CD4-positive, alpha-beta T cell (primary cell): ENCODE data around the gene PPP4R2. TPM values are rescaled to one million over a fixed set of nuclear protein-coding genes. Genes with fewer than 3 reads are reported as not detected.

Experiments used
- ATAC-seq: fragments of 200-7000 bp; cut with Tn5 transposase; one replicate; pipeline ENCODE4 v1.10.0; 2022; ENCODE audit warnings: mild to moderate bottlenecking; ENCODE audit not compliant: poor library complexity
- CTCF ChIA-PET: fragments of 350-600 bp; sonication (Branson Sonifier 250); formaldehyde crosslinking; loops from one replicate; lab custom pipeline; 2021; ENCODE audit warnings: antibody characterized with exemption, inconsistent platforms; lab: Charles Lee
- POLR2A ChIA-PET: fragments of 350-600 bp; sonication (Branson Sonifier 250); formaldehyde crosslinking; loops from one replicate; lab custom pipeline; 2021; ENCODE audit warnings: antibody characterized with exemption, inconsistent platforms; lab: Charles Lee
- DNase-seq, 14 experiments: peaks; one replicate each; pipeline ENCODE4 v3.0.0-alpha.2; 2013 to 2020; ENCODE audit warnings: mixed read lengths in 2 of 14
- H3K27ac ChIP-seq, 2 donors: one replicate each; pipeline versions ENCODE4 v1.5.1 to v1.7.0; 2013; ENCODE audit warnings: low read length in 2 of 2, low read depth in 1 of 2, mild to moderate bottlenecking in 1 of 2
- H3K27me3 ChIP-seq, 2 experiments: 1 replicate in 1 of 2; 2 replicates in 1 of 2; pipeline versions ENCODE4 v1.6.1 to v1.7.0; 2013; ENCODE audit warnings: low read length in 2 of 2, control low read depth in 1 of 2, mild to moderate bottlenecking in 1 of 2, moderate library complexity in 1 of 2; ENCODE audit not compliant: insufficient read depth in 2 of 2, control insufficient read depth in 1 of 2
- H3K36me3 ChIP-seq: one replicate; pipeline ENCODE4 v1.6.1; 2013; ENCODE audit warnings: low read length, control low read depth; ENCODE audit not compliant: insufficient read depth
- H3K4me1 ChIP-seq: one replicate; pipeline ENCODE4 v1.6.1; 2013; ENCODE audit warnings: low read length, control low read depth; ENCODE audit not compliant: insufficient read depth
- H3K4me3 ChIP-seq: one replicate; pipeline ENCODE4 v1.5.1; 2013; ENCODE audit warnings: mild to moderate bottlenecking, low read length, moderate library complexity
- H3K9me3 ChIP-seq, 2 experiments: 1 replicate in 1 of 2; 2 replicates in 1 of 2; pipeline versions ENCODE4 v1.6.1 to v1.7.0; 2013; ENCODE audit warnings: low read length in 2 of 2, mild to moderate bottlenecking in 2 of 2, control low read depth in 1 of 2, moderate library complexity in 1 of 2; ENCODE audit not compliant: control insufficient read depth in 1 of 2, insufficient read depth in 1 of 2
- H3K27ac Mint-ChIP-seq: one replicate; pipeline ENCODE4 v1.8.0; 2020; ENCODE audit warnings: mixed read lengths
- H3K27me3 Mint-ChIP-seq: one replicate; pipeline ENCODE4 v1.8.0; 2021; ENCODE audit warnings: mixed read lengths
- H3K36me3 Mint-ChIP-seq: one replicate; pipeline ENCODE4 v1.8.0; 2021; ENCODE audit warnings: low read depth, mixed read lengths
- H3K4me1 Mint-ChIP-seq: one replicate; pipeline ENCODE4 v1.8.0; 2021; ENCODE audit warnings: low read depth, mixed read lengths
- H3K4me3 Mint-ChIP-seq: one replicate; pipeline ENCODE4 v1.8.0; 2020; ENCODE audit warnings: mild to moderate bottlenecking, mixed read lengths
- H3K9me3 Mint-ChIP-seq: one replicate; pipeline ENCODE4 v1.8.0; 2020; ENCODE audit warnings: mixed read lengths
- intact Hi-C, 2 experiments: fragments of 100-400 bp; cut with DNase I in 1 of 2; cut with micrococcal nuclease in 1 of 2; formaldehyde crosslinking; loops; one replicate each; pipeline versions ENCODE4 v1.15.1 to v1.9.0; 2023 to 2025; cut with DNase I, micrococcal nuclease
- total RNA-seq, 174 experiments: library from RNA in 2 of 174; stranded (reverse) in 2 of 174; gene quantifications; one replicate each; pipeline ENCODE4 v1.2.3 and lab custom pipeline; 2021 to 2026
- TF ChIP-seq, protein P1 (sequence below): fragments of 200-600 bp; IDR thresholded peaks from one replicate; pipeline ENCODE4 v1.8.0; 2022; ENCODE audit warnings: antibody characterized with exemption, mild to moderate bottlenecking

Gene PPP4R2
- total RNA-seq, 2 experiments from 2014 or later, result 67.8 to 80.3 TPM

DNA sequence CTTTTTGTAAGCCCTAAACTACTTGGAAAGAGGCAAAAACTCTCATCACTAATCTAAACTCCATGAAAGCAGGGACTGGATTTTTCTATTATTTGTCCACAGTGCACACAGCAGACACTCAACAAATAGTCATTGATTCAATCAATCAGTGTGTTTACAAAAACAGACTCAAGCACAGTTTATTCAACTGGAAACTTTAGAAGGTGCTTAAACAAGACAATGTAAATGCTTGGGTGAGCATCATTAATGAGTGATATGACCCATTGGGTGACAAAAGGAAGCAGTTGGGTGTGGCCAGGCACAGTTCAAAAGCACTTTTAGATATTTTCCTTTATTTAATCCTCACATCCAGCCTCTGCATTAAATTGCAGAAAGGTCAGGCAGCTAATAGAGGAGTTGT lies 32.0 kb upstream of the PPP4R2 start:
- no peak overlapping the region for H3K27ac ChIP-seq
- ChIA-PET POLR2A (no interaction called here), CTCF (no interaction called here)
- Mint-ChIP-seq H3K27ac (peak overlapping the region; percentile 77), H3K9me3 (no peaks in the 10 kb centered on the region), H3K4me1 (peaks cover 54% of the 10 kb centered on the region), H3K36me3 (no peaks in the 10 kb centered on the region), H3K27me3 (no peaks in the 10 kb centered on the region), H3K4me3 (no peak overlapping the region)
- H3K4me1 ChIP-seq, result peaks cover 37% of the 10 kb centered on the region
- H3K27me3 ChIP-seq, result no peaks in the 10 kb centered on the region
- intact Hi-C loops, result no loop called here
- ATAC-seq (no peak), DNase-seq (no peak)
- no peaks in the 10 kb centered on the region for H3K36me3 ChIP-seq
- H3K4me3 ChIP-seq, result no peak overlapping the region
- no peaks in the 10 kb centered on the region for H3K9me3 ChIP-seq
- TF ChIP-seq, protein P1, sequence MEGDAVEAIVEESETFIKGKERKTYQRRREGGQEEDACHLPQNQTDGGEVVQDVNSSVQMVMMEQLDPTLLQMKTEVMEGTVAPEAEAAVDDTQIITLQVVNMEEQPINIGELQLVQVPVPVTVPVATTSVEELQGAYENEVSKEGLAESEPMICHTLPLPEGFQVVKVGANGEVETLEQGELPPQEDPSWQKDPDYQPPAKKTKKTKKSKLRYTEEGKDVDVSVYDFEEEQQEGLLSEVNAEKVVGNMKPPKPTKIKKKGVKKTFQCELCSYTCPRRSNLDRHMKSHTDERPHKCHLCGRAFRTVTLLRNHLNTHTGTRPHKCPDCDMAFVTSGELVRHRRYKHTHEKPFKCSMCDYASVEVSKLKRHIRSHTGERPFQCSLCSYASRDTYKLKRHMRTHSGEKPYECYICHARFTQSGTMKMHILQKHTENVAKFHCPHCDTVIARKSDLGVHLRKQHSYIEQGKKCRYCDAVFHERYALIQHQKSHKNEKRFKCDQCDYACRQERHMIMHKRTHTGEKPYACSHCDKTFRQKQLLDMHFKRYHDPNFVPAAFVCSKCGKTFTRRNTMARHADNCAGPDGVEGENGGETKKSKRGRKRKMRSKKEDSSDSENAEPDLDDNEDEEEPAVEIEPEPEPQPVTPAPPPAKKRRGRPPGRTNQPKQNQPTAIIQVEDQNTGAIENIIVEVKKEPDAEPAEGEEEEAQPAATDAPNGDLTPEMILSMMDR, result no peak

DNA sequence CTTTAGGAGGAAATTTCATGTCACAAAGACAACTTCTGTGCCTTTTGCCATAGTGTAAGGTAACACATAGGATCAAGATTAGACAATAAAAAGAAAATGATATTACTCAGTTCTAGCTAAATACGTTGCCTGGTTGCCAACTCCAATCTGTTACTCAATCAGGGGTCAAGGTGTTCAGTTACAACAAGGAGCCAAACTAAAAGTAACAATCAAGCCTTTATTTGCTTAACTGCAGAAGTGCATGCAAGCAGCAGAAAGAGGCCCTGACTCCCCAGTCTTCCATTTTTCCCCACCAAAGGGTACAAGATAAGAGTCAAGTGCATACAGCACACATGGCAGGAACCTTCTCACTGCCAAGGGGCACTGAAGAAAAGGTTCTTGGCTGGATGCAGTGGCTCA lies 28.3 kb upstream of the PPP4R2 start:
- Mint-ChIP-seq H3K4me3 (no peak overlapping the region), H3K9me3 (no peaks in the 10 kb centered on the region), H3K27ac (no peak overlapping the region), H3K27me3 (no peaks in the 10 kb centered on the region), H3K36me3 (no peaks in the 10 kb centered on the region), H3K4me1 (peaks cover 30% of the 10 kb centered on the region)
- no peak for ATAC-seq
- no peak for DNase-seq
- TF ChIP-seq, protein P1, result no peak
- POLR2A ChIA-PET, result no interaction called here
- CTCF ChIA-PET, result no interaction called here
- intact Hi-C loops, result no loop called here
- Histone ChIP-seq H3K27ac (no peak overlapping the region), H3K9me3 (no peaks in the 10 kb centered on the region), H3K36me3 (no peaks in the 10 kb centered on the region), H3K4me3 (no peak overlapping the region), H3K4me1 (peaks cover 24% of the 10 kb centered on the region), H3K27me3 (no peaks in the 10 kb centered on the region)

DNA sequence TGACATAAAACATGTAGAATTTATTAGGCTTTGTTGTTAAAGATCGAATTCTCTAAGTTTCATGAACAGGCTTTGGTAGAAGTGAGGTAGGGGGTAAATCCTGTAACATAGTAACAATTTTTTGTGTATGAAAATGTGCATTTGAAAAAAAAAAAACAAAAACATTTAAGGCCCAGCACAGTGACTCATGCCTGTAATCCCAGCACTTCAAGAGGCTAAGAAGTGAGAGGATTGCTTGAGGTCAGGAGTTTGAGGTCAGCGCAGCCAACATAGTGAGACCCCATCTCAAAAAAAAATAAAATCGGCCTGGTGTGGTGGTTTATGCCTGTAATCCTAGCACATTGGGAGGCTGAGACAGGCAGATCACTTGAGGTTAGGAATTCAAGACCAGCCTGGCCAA lies 26.8 kb upstream of the PPP4R2 start:
- H3K27me3 ChIP-seq, result no peaks in the 10 kb centered on the region
- Mint-ChIP-seq H3K4me1 (peaks cover 26% of the 10 kb centered on the region), H3K9me3 (no peaks in the 10 kb centered on the region), H3K36me3 (no peaks in the 10 kb centered on the region), H3K27ac (no peak overlapping the region), H3K27me3 (no peaks in the 10 kb centered on the region), H3K4me3 (no peak overlapping the region)
- intact Hi-C loops, result no loop called here
- H3K9me3 ChIP-seq, result no peaks in the 10 kb centered on the region
- DNase-seq (no peak), ATAC-seq (no peak)
- no peak overlapping the region for H3K27ac ChIP-seq
- ChIA-PET CTCF (no interaction called here), POLR2A (no interaction called here)
- H3K4me1 ChIP-seq, result peaks cover 22% of the 10 kb centered on the region
- no peaks in the 10 kb centered on the region for H3K36me3 ChIP-seq
- TF ChIP-seq, protein P1, result no peak
- no peak overlapping the region for H3K4me3 ChIP-seq
